Stimulated activated CD4-positive, alpha-beta T cell treated with anti-CD3 and anti-CD28 coated beads, Interleukin-2, amount 100 ng/mL, for 4 hours (primary cell): Measurements from ENCODE around the gene SCN8A.
"Not testable (repeated sequence)": the region's sequence is repeated elsewhere in the genome, so short reads cannot be mapped to it uniquely, and the experiment has no call there.

Source experiments
- DNase-seq: peaks from one replicate; pipeline ENCODE4 v3.0.0-alpha.2; 2020; ENCODE audit warnings: low read depth

SCN8A gene

GRCh38 chr12:51625370-51625769, 34.3 kb downstream of the SCN8A start:
- no peak for DNase-seq

GRCh38 chr12:51626115-51626514, 35.1 kb downstream of the SCN8A start:
- DNase-seq = no peak

DNA sequence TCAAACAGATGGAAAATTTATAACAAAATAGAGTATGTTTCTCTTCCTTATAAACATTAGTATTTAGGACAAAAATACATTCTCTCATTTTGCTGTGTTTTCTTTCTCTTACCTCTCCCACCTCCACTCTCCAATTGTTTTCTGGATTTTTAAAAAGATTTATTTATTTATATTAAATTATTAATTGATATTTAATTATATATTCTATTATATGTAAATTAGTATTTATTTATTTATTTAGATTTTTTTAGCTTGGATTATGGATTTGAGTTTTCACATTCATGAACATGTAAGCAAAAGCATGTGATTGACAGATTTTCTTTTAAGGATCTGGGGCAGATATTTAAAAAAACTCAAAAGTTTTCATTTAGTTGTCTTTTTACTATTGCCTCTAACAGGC, 35.6 kb downstream of the SCN8A start:
- DNase-seq = no peak

DNA sequence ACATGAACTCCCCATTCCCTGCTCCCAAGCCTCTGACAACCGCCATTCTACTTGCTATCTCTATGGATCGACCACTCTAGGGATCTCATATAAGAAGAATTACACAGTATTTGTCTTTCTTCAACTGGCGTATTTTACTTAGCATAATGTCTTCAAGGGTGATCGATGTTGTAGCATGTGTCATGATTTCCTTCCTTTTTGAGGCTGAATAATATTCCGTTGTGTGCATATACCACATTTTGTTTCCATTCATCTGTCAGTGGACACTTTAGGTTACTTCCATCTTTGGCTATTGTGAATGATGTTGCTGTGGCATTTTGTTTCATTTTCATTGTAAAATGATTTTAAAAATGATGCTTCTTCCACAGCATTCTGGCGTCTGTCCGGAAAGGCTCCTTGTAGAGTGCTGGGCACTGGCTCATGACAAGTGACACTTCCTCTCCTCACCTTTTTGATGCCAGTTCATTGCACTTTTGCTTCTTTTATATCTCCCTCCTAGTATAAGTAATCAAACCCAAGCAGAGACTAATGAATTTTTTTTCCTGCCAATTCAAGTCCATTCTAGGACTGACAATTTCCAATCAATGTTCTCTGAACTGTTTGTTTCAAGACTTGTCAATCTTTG, 39.3 kb downstream of the SCN8A start:
- DNase-seq = no peak

GRCh38 chr12:51630986-51631385, 40.0 kb downstream of the SCN8A start:
- DNase-seq = no peak

DNA sequence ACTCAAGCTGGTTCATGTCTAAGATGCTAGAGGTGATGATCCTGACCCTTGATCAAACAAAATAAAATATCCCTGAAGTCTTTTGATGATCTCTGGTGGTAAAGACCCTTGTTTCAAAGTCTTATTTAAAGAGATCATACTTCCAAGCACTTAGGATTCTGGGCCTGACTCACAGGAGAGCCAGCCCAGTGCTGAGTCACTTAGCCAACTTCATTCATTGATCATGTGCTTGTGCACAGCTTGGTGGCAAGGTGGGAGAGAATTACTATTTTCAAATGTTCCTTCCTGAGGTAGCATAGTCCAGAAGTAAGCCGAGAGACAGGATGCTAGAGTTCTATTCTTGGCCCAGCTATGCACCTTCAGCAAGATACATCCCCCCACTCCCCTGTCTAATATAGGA, 40.6 kb downstream of the SCN8A start:
- DNase-seq = no peak

DNA sequence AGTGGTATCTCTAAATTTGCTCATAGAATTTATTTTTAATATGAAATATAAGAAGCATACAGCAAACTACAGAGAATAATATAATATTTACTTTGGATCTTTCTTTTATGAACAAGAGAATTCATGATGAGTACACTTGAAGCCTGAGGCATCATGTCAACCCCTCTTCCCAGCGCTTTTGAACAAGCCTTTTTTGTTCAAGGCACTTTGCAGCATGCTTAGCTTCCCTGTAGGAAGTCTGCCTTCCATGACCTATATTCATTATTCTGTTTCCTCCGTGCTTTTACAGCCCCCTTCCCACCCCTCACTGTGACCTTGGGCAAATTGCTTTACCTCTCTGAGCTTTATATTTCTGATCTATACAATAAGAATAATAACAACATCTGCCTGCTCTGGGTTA, 41.6 kb downstream of the SCN8A start:
- no peak for DNase-seq

GRCh38 chr12:51635346-51635745, 44.3 kb downstream of the SCN8A start:
- DNase-seq = no peak

- DNase-seq = no peak
Measured at GRCh38 chr12:51636581-51636980, 45.5 kb downstream of the SCN8A start.

DNA sequence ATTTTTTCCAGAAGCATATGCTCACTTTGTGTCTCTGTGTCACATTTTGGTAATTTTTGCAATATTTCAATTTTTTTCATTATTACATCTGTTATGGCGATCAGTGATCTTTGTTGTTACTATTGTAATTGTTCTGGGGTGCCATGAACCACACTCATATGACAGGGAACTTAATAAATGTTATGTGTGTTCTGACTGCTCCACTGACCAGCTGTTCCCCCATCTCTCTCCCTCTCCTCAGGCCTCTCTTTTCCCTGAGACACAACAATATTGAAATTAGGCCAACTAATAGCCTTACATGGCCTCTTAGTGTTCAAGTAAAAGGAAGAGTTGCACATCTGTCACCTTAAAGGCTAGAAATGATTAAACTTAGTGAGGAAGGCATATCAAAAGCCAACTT, 46.0 kb downstream of the SCN8A start:
- DNase-seq = no peak

DNA sequence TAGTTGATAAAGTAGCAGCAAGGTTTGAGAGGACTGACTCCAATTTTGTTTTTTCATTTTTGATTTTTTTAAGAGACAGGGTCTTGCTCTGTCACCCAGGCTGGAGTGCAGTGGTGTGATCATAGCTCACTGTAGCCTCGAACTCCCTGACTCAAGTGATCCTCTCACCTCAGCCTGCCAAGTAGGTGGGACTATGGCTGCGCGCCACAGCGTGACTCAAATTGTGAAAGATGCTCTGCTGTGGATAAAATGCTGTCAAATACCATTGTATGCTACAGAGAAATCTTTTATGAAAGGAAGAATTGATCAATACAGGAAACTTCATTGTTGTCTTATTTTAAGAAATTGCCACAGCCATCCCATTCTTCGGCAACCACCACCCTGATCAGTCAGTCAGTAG, 48.3 kb downstream of the SCN8A start:
- no peak for DNase-seq

GRCh38 chr12:51642286-51642685, 51.3 kb downstream of the SCN8A start:
- DNase-seq = no peak

DNA sequence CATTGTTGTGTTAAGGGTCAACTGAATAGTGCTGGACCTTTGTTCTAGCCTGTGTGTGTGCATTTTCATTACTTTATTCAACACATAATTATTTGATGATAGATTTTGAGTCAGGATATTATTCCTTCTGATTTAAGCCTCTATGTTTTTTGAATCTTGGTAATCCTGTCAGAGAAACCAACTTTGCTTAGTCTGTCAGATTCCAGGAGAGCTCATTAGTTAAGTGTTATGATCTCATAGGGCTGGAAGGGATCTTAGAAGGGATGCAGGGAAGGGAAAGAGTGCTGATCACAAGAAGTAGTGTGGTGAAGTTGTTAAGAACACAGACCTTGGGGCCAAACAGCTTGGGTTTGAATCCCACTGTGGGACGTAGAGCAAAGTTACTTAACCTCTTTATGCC, 52.9 kb downstream of the SCN8A start:
- DNase-seq = no peak

- not testable (repeated sequence) for DNase-seq
Measured at GRCh38 chr12:51644691-51645090, 53.7 kb downstream of the SCN8A start.

DNA sequence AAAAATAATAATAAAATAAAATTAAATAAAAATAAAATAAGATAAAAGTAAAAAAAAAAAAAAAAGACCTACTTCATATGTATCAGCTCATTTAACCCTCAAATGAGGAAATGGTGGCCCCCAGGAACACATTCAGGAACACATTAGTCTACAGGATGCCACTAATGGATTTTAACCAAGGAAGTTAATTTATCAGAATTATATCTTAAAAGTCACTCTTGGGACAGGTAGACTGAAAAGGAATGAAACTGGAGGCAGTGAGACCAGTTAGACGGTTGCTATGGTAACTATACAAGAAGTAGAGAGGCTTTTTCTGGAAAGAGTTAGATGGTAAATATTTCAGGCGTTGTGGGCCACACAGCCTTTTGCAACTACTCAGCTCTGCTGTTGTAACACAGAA, 54.9 kb downstream of the SCN8A start:
- no peak for DNase-seq

DNA sequence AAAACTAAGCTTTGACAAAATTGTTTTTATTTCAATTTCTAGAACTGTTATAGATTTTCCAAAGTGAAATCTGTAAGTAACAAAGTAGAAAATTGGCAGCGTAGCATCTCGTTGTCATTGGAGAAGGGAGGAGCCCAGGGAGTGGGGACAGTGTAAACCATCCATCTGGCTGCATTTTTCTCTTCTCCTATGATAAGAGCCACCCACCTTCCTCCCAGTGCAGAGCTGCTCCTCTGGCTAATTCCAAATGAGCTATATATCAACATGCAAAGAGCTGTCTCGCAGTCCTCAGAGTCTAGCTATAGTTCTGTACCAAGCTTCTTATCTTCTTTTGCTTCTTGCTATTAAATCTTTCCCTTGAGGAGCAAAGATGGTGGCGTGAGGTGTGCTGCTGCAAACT, 56.6 kb downstream of the SCN8A start:
- no peak for DNase-seq

DNA sequence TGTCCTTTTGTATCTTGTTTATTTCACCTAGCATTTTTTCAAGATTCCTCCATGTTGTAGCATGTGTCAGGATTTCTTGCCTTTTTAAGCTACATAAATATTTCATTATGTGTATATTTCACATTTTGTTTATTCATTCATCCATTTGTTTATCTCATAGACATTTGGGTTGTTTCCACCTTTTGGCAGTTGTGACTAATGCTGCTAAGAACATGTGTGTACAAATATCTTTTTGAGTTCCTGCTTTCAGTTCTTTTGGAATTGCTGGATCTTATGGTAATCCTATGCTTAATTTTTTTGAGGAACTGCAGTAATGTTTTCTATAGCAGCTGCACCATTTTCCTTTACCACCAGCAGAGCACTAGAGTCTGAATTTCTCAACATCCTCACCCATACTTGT, 62.4 kb downstream of the SCN8A start:
- no peak for DNase-seq

DNA sequence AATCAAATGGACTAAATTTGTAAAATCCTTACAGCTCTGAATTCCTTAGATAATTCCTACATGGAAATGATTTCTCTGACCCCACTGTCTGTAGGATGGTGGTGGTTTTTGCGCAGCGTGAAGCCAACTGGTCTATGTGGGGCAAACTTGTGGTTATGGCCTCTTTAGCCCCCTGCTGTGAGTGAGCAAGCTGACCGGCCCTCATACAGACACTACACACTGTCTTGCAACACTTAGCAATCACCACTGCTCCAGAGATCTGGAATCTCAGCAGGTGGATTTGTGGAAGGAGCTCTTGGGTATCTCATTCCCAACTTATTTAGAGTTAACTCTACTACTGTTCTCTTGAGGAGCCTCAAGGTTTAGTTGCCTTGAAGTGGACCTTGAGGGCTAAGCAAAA, 70.2 kb downstream of the SCN8A start:
- DNase-seq = no peak

DNA sequence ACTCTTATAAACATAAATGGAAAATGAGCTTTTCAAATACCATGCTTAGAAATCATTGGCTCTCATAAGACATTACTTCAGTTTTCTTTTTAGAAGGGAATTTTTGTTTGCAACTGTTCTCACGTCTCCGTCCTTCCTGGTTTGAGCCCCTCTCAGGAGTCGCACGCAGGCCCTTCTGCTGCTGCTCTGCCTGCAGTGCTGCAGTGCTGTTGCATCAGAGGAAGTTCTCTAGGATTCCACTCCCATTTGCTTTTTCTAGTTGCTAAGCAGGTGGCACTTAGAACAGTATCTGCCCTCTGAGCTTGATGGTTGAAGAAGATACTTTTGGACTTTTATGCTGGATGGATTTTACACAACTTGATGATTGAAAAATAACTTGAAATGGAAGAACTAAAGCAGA, 70.8 kb downstream of the SCN8A start:
- no peak for DNase-seq

DNA sequence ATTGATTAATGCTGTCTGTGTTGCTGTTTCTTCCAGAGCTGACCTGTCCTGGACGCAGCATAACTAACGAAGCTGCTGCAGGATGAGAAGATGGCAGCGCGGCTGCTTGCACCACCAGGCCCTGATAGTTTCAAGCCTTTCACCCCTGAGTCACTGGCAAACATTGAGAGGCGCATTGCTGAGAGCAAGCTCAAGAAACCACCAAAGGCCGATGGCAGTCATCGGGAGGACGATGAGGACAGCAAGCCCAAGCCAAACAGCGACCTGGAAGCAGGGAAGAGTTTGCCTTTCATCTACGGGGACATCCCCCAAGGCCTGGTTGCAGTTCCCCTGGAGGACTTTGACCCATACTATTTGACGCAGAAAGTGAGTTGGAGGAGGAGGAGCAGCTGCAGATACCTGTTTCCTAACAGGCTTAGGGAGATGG, 71.7 kb downstream of the SCN8A start:
- no peak for DNase-seq

DNA sequence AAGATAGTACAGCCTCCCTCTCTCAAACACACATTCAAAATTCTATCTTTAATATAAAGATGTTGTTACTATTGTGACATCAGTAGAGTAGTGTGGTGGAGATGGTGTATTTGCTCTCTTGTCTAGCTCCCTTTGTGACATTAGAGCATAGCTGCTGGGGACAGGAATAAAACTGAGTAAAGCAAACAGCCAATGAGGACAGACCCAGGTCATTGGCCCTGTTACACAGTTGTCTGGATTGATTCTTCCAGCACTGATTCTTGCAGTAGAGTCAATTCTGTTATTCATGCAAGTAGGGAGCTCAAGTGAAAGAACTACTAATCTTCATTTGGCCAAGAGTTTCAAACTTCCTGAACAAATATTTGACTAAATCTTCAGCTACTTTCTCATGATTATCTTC, 72.4 kb downstream of the SCN8A start:
- DNase-seq = no peak

DNA sequence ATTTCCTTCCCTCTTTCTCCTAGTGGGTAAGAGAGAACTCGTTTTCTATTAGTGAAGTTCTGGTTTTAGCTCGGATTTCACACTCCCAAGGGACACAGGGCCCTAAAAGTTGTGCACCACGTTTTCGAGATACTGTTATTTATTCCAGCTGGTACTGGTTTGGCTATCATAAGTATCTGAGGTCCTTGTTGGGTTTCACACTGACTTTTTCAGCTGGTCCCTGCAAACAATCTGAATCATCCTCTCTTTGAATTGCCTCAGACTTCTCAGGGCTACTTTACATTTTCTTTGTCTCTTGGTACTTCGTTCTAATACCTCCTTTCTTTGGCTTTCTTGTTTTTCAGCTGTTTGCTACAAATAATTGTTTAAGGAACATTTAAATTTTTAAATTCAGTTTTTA, 75.7 kb downstream of the SCN8A start:
- no peak for DNase-seq

DNA sequence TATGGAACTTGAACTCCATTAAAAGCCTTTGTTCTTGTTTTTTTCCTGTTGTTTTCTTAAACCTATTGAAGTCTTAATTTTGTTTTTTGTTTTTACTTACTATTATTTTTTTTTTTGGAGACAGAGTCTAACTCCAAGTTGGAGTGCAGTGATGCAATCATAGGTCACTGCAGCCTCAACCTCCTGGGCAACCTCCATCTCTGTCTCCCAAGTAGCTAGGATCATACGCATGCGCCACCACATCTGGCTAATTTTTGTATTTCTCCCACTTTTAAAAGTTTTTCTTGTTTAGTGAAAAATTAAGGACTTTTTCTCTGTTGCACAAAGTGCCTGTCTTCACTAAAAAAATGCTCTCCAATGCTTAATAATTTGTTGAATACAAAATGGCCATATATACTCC, 76.2 kb downstream of the SCN8A start:
- DNase-seq = no peak

- no peak for DNase-seq
Measured at GRCh38 chr12:51669271-51669670, 78.2 kb downstream of the SCN8A start.

DNA sequence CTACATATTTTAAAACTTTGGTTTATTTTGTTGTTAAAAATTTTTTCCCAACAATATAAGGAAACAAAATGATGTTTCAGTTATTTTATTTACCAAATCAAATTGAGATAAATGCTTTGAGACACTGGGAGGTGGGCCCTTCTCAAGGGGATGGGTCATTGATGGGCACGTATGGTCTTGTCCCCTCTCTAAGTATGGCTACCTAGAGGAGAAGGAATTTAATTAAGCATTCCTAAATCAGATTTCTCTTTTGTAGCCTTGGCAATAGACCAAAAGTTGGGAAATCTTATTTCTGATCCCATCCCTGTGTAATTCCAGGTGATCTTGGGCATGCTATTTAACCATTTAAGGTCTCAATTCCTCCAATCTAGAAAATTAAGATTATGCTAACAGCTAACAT, 79.0 kb downstream of the SCN8A start:
- no peak for DNase-seq
